CD4-positive, alpha-beta T cell treated with Interleukin-15 for 1 hour (primary cell): ENCODE data around the gene ANKRD11.
"Not testable (repeated sequence)": the region's sequence is repeated elsewhere in the genome, so short reads cannot be mapped to it uniquely, and the experiment has no call there.

Source experiments
- DNase-seq: peaks from one replicate; pipeline ENCODE4 v3.0.0-alpha.2; 2020

ANKRD11 gene

GRCh38 chr16:89449726-89450335, 40.5 kb downstream of the ANKRD11 start:
- DNase-seq = no peak

DNA sequence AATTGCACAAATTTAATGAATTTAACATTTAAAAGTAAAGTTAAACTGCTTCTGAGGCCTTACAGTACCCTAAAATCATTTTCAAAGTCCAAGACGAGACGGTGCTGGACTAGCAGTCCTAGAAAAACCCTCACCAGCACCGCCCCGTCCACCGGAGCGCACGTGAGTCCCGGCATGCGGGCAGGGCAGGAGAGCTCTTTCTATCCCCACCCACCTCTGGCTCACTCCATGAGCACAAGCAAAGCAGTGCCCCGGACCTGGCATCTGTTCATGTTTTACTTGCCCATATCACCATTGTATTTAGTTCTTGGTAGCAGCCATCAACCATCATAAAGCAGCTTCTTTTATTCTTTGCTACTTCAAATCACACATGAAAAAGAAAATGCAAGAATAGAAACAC, 41.7 kb downstream of the ANKRD11 start:
- no peak for DNase-seq

GRCh38 chr16:89446975-89447293, 43.4 kb downstream of the ANKRD11 start:
- no peak for DNase-seq

DNA sequence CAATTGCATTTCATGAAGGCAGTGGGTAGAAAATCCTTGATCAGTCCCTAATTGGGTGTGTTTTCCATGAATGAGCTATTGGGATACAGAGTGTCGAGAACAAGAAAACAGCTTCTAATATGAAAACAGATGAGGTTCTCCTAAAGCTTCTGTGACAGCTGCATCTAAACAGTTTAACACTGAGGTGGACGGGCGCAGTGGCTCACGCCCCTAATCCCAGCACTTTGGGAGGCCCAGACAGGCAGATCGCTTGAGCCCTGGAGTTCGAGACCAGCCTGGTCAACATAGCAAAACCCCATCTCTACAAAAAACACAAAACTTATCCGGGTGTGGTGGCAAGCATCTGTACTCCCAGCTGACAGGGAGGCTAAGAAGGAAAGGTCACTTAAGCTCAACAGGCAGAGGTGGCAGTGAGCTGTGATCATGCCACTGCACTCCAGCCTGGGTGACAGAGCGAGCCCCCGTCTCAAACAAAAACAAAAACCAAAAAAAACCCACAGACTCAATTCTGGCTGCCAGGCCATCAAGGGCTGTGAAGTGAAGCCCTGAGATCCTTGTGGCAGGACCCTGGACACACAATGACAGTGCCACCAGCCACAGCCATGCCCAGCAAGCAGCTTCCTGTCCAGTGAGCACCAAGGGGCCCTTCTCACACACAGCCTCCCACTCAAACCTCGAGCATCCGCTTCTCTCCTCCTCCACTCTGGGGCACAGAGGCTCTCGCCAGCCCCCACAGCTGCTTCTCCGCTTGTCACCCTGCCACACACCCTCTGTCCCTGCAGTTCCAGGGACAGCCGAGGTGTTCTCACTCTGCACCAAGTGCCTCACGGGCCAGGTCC, 44.0 kb downstream of the ANKRD11 start:
- DNase-seq = no peak

DNA sequence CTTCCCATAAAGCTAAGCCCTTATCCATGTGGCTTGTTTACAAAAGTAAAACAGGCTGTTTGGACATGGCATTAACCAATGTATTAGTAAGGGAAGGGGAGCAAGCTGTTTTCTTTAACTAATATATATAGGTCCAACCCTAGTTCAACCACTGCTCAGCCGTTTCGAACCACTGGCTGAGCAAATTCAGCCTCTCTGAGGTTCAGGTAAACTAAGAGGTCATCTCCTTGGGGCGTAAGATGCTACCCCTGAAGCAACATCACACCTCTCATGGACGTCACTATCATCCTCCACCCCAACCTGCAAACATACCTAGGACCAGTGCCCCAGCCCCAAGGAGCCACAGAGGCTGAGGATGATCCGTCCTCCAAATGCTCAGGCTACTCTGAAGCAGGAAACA, 45.2 kb downstream of the ANKRD11 start:
- no peak for DNase-seq

DNA sequence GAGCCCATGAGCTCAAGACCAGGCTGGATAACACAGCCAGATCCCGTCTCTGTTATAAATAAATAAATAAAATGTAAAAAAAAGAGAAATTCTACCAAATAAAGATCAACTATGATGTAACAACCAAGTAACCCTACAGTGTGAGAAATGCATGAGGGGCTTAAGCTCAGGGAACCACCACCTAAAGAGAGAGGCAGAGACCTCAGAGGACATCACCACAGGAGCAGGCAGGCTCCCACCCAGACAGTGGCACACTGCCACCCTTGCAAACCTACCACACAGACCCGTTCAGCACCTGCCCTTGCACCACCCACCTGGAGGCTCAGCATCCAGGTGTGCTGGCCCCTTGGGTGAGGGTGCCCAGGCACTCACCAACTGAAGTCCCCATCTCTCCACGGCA, 45.6 kb downstream of the ANKRD11 start:
- DNase-seq = no peak

DNA sequence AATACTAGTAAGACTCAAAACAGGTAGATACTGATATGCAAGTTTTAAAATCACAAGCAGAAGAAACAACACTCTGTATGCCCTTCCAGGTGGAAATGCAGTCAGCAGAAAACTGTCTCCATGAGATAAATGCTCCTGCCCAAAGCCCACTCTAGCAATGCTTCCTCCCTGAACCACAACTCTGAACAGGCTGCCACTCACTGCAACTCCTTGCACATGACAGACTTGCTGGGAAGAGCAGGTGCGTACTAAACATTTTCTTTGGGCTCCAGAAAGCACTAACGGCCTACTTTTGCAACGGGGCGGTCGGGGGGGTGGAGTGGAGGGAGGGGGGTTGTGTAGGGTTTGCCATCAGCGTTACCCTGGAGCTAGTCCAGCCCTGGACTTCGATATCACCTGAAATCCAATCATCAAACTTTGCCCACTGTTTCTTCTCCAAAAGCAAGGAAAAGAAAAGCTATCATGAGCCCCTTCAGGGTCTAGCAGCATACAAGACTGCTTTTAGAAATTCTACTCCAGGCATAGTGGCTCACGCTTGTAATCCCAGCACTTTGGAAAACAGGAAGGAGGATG, 46.1 kb downstream of the ANKRD11 start:
- DNase-seq = no peak

GRCh38 chr16:89443727-89444084, 46.7 kb downstream of the ANKRD11 start:
- DNase-seq = no peak

DNA sequence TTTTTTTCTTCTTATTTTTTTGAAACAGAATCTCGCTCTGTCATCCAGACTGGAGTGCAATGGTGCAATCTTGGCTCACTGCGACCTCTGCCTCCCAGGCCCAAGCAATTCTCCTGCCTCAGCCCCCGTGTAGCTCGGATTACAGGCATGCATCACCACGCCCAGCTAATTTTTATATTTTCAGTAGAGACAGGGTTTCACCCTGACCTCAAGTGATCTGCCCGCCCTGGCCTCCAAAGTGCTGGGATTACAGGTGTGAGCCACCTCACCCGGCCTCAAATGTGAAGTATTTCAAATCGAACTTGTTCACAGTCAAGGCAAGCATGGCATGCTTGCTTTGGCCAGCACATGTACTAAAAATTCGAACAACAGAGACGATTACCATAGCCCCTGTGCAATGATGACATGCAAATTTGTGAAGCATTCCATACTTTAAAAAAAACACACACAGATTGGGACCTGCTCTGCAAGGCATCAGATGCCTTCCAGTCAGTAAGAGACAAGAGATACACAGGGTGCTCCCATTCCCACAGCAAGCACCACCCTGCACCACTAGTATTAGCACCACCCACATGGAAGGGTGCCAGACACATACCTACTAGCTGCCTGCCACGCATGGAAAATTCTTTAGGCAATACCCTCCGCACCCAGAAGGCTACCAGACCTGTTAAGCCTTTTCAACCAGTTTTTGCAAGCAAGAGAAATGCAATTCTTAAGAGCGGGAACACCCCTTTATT, 47.2 kb downstream of the ANKRD11 start:
- DNase-seq = no peak

- DNase-seq = no peak
These were observed 47.8 kb downstream of the ANKRD11 start for GRCh38 chr16:89442588-89442987.

DNA sequence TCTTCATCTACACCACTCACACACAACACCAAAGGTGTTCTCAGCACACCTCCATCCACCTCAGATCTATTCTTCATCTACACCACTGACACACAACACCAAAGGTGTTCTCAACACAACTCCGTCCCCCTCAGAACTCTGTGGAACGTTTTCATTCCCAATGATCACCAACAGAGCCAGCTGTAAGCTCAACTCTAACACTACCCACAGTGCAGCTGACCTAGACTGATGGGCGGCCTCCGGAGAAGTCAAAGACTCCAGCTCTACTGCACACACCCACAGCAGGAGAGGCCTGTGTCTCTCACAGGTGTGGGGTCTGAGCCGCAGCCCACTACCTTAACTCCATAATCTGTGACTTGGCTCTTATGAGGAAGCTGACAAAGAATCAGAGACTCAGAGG, 50.7 kb downstream of the ANKRD11 start:
- no peak for DNase-seq

GRCh38 chr16:89437991-89438390, 52.4 kb downstream of the ANKRD11 start:
- no peak for DNase-seq

- DNase-seq = no peak
These were observed 52.9 kb downstream of the ANKRD11 start for GRCh38 chr16:89437251-89437987.

GRCh38 chr16:89436366-89436765, 54.0 kb downstream of the ANKRD11 start:
- DNase-seq = no peak

GRCh38 chr16:89435059-89435458, 55.3 kb downstream of the ANKRD11 start:
- not testable (repeated sequence) for DNase-seq

DNA sequence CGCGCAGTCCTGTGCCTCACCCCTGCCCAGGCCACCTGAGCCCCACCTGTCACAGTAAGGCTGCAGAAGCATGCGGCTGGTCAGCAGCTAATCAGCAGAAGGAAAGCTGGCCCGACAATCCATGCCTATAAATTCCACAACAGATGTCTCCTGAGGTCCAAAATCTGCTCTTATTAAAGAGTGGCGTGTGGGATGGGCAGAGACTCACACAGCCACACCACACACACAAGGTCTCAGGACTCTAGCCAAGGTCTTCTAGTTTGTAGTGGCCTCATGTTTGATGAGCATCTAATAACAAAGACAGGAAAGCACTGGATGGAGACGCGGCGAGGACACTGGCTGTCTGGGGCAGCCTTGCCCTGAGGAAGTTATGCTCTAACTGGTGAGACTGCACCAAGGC, 55.9 kb downstream of the ANKRD11 start:
- no peak for DNase-seq

DNA sequence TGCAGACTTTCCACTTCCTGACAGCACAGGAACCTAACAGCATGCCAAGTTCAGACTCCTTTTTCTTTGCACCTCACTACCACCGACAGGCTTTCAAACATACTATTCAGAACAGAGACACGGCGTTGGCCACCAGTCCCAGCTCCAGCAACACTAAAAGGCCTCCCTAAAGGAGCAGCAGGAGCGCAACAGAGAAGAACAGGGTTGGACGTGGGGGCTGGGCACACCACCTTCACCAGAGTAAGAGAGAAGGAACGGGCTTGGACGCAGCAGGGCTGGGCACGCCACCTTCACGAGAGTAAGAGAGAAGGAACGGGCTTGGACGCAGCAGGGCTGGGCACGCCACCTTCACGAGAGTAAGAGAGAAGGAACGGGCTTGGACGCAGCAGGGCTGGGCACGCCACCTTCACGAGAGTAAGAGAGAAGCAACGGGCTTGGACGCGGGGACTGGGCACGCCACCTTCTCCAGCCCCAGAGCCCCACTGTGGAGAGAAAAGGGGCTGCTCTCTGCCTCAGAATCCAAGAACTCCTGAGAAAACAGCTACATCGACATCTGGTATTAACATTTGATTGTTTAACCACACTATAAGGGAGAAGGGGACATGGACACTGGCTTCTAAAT, 56.9 kb downstream of the ANKRD11 start:
- not testable (repeated sequence) for DNase-seq

- no peak for DNase-seq
These were observed 58.7 kb downstream of the ANKRD11 start for GRCh38 chr16:89431630-89432029.

DNA sequence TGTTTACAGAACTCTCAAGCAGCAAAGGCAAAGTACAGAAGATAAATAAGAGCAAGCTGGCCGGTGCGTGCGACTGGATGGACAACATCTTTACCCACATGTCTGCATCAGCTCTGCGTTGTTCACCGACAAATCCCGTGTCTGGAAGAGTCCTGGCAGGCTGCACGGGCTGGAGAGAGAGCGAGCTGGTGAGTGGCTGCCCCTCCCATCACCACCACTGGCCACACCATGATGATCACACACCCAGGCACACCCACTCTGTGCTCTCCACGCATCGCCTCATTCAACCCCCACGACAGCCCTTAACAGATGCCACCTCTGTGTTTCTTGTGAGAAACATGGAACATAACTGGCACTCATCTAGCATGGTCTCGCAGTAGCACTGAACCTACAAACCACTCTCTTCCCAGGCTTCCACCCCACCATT, 59.2 kb downstream of the ANKRD11 start:
- DNase-seq = no peak

DNA sequence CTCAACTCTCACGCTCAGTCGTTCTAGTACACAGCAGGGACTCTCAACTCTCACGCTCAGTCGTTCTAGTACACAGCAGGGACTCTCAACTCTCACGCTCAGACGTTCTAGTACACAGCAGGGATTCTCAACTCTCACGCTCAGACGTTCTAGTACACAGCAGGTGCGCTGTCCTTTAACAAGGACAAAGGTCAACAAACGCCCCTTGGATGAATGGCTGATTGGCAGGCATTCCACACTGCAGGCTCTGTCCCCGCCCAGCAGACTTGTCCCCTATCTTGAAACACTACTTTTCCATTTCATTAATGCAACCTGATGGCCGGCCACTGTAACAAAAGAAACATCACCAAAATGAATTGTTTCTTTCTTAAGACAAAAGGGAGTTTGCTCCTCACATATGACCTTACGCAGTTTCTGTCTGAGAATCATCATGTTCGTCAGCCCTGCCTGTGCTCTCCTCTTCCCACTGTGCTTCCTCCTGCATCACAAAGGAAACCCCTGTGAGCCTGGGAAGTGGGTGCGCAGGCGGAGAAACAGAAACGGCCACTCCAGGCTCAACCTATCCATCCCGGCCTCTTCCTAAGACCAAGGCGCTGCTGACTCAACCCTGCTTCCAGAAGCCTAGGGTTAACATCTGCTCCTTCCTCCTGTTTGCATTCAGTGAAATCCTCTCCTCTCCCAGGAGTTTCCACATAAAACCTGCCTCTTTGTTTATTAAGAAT, 59.8 kb downstream of the ANKRD11 start:
- no peak for DNase-seq

GRCh38 chr16:89428605-89429004, 61.8 kb downstream of the ANKRD11 start:
- not testable (repeated sequence) for DNase-seq
